Gastroesophageal sphincter (tissue), 4 donors: Measurements from ENCODE around the gene HCAR2. TPM values are rescaled to one million over a fixed set of nuclear protein-coding genes. Genes with fewer than 3 reads are reported as not detected.
"Not testable (repeated sequence)": the region's sequence is repeated elsewhere in the genome, so short reads cannot be mapped to it uniquely, and the experiment has no call there.

Experiments
- ATAC-seq: fragments of 150-250 bp; one replicate; pipeline ENCODE4 v1.9.1; 2016; ENCODE audit warnings: mild to moderate bottlenecking, moderate library complexity
- H3K27ac ChIP-seq, 4 donors: fragments of 200-600 bp; sonication (generic) in 3 of 4; 1 replicate in 3 of 4; 2 replicates in 1 of 4; pipeline ENCODE4 v1.5.1; 2016 to 2019
- H3K27me3 ChIP-seq: fragments of 200-600 bp; sonication (generic); one replicate; pipeline ENCODE4 v1.5.1; 2019
- H3K36me3 ChIP-seq, 2 donors: fragments of 200-600 bp; sonication (generic); one replicate each; pipeline ENCODE4 v1.5.1; 2019; ENCODE audit warnings: control low read depth in 1 of 2
- H3K4me1 ChIP-seq, 3 donors: fragments of 200-600 bp; sonication (generic); 1 replicate in 2 of 3; 2 replicates in 1 of 3; pipeline ENCODE4 v1.5.1; 2016 to 2019; ENCODE audit warnings: control low read depth in 2 of 3
- H3K4me3 ChIP-seq, 2 donors: fragments of 200-600 bp; sonication (generic); one replicate each; pipeline ENCODE4 v1.5.1; 2019; ENCODE audit warnings: mild to moderate bottlenecking in 1 of 2, moderate library complexity in 1 of 2
- H3K9me3 ChIP-seq, 3 donors: fragments of 200-600 bp; sonication (generic); one replicate each; pipeline ENCODE4 v1.5.1; 2017 to 2019; ENCODE audit warnings: control low read depth in 2 of 3
- CTCF ChIP-seq, 4 experiments: fragments of 200-600 bp in 2 of 4; fragments of 450-650 bp in 2 of 4; sonication (generic) in 1 of 4; IDR thresholded peaks; one replicate each; pipeline ENCODE4 v1.5.1; 2017 to 2019; ENCODE audit warnings: antibody characterized with exemption in 4 of 4, mild to moderate bottlenecking in 2 of 4, moderate library complexity in 2 of 4
- EP300 ChIP-seq: sonication (generic); formaldehyde crosslinking; IDR thresholded peaks from one replicate; pipeline ENCODE4 v1.6.1; 2017; ENCODE audit warnings: antibody characterized with exemption, mild to moderate bottlenecking
- POLR2A ChIP-seq, 2 donors: fragments of 450-650 bp; IDR thresholded peaks; one replicate each; pipeline ENCODE4 v1.6.1; 2017; ENCODE audit warnings: antibody characterized with exemption in 2 of 2, mild to moderate bottlenecking in 2 of 2, moderate library complexity in 1 of 2
- POLR2AphosphoS5 ChIP-seq: sonication (generic); formaldehyde crosslinking; IDR thresholded peaks from one replicate; pipeline ENCODE4 v1.6.1; 2017; ENCODE audit warnings: antibody characterized with exemption
- WGBS, 2 donors: methylation state at CpG; one replicate each; pipeline ENCODE4 v1.1.5; 2018; ENCODE audit warnings: low coverage in 1 of 2; 5-methylcytosine and 5-hydroxymethylcytosine counted together
- total RNA-seq, 4 donors: library from RNA; depleted of rRNA; stranded (reverse); fragments of >200 nt; gene quantifications; one replicate each; pipeline ENCODE4 v1.1.0, GENCODE V29; 2016

The HCAR2 gene
- total RNA-seq, 4 donors from 2014 or later, result 0.54 to 3.4 TPM; not detected in 2

GRCh38 chr12:122724641-122725243 is 21.6 kb upstream of the HCAR2 start:
- Histone ChIP-seq H3K27me3 (no peaks in the 10 kb centered on the region), H3K9me3 (no peaks in the 10 kb centered on the region), H3K27ac (no peak overlapping the region), H3K36me3 (no peaks in the 10 kb centered on the region), H3K4me3 (no peak overlapping the region), H3K4me1 (no peaks in the 10 kb centered on the region)
- TF ChIP-seq EP300 (no peak), POLR2A (IDR thresholded peaks at IDR 0.05) (no peak), POLR2AphosphoS5 (no peak), CTCF (IDR thresholded peaks at IDR 0.05) (no peak)
- WGBS, 2 donors, result 80 to 88% methylated on average over 4 to 9 of the region's 12 CpGs
- no peak for ATAC-seq

- Histone ChIP-seq H3K4me1 (no peaks in the 10 kb centered on the region), H3K4me3 (no peak overlapping the region), H3K27ac (no peak overlapping the region), H3K27me3 (peaks cover 12% of the 10 kb centered on the region), H3K36me3 (no peaks in the 10 kb centered on the region), H3K9me3 (no peaks in the 10 kb centered on the region)
- TF ChIP-seq POLR2A (IDR thresholded peaks at IDR 0.05), result no peak
- TF ChIP-seq CTCF (IDR thresholded peaks at IDR 0.05), result no peak
- TF ChIP-seq POLR2AphosphoS5, result no peak
- no peak for TF ChIP-seq EP300
- ATAC-seq, result no peak
- WGBS, 2 donors, result 33 to 67% methylated on average over 1 of the region's 1 CpG
These were observed 19.2 kb upstream of the HCAR2 start for GRCh38 chr12:122722387-122722786.

GRCh38 chr12:122721057-122721545 is 17.9 kb upstream of the HCAR2 start:
- no peaks in the 10 kb centered on the region for H3K36me3 ChIP-seq
- no peak overlapping the region for H3K27ac ChIP-seq
- H3K9me3 ChIP-seq, result no peaks in the 10 kb centered on the region
- ATAC-seq, result no peak
- 82 to 100% methylated on average over 2 to 11 of the region's 11 CpGs for WGBS, 2 donors
- no peak overlapping the region for H3K4me3 ChIP-seq
- no peak for TF ChIP-seq POLR2A (IDR thresholded peaks at IDR 0.05)
- no peak for TF ChIP-seq POLR2AphosphoS5
- TF ChIP-seq CTCF (IDR thresholded peaks at IDR 0.05), result no peak
- no peak for TF ChIP-seq EP300
- H3K4me1 ChIP-seq, result no peaks in the 10 kb centered on the region
- peaks cover 12% of the 10 kb centered on the region for H3K27me3 ChIP-seq

GRCh38 chr12:122716658-122717057 is 13.5 kb upstream of the HCAR2 start, which contains the start of gene HCAR3:
HCAR3 (minus strand) TSS chr12:122716811; CDS start chr12:122716737, 74 bp downstream.
- H3K9me3 ChIP-seq, ATAC-seq, H3K4me1 ChIP-seq, H3K27ac ChIP-seq, H3K36me3 ChIP-seq, H3K4me3 ChIP-seq: not testable (repeated sequence)
- 70% methylated on average over 2 of the region's 10 CpGs; no CpG with 5 or more reads in 1 of the 2 donors for WGBS, 2 donors
- H3K27me3 ChIP-seq, result peaks cover 12% of the 10 kb centered on the region

- not testable (repeated sequence) for H3K4me3 ChIP-seq, H3K27ac ChIP-seq, H3K36me3 ChIP-seq, H3K4me1 ChIP-seq, H3K9me3 ChIP-seq, ATAC-seq
- 51 to 82% methylated on average over 2 to 6 of the region's 6 CpGs for WGBS, 2 donors
- peaks cover 12% of the 10 kb centered on the region for H3K27me3 ChIP-seq
These were observed 12.1 kb upstream of the HCAR2 start for GRCh38 chr12:122715211-122715610.

DNA sequence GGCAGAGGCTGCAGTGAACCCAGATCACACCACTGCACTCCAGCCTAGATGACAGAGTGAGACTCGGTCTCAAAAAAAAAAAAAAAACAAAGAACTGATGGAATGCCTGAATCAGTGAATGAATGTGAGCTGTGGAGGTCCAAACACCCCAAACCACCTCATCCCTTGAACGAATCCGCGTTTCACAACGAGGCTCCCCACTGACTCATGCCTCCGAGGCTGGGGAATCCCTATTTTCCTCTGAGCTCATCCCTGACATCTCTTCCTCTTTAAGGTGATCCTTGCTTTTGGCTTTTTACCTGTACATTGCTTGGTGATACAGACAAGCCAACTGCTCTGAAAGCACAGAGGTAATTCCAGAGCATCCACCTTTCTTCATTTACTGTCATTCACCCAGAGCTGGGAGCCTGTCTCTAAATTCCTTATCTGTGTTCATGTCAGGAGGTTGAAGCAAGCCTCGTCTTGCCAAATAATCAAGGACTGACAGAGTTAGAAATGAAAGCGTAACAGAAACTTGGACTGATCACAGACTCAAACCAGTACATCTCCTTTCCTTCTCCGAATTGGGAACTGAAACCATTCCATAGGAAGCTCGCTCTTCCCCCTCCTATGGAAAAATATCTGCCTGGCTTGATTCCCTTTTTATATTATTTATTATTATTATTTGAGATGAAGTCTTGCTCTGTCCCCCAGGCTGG is 10.5 kb upstream of the HCAR2 start:
- not testable (repeated sequence) for H3K27ac ChIP-seq, H3K4me3 ChIP-seq, H3K36me3 ChIP-seq, H3K4me1 ChIP-seq, H3K27me3 ChIP-seq, ATAC-seq, H3K9me3 ChIP-seq
- 33% methylated on average over 4 of the region's 10 CpGs; no CpG with 5 or more reads in 1 of the 2 donors for WGBS, 2 donors

- not testable (repeated sequence) for ATAC-seq, H3K4me1 ChIP-seq, H3K4me3 ChIP-seq, H3K36me3 ChIP-seq, H3K27ac ChIP-seq, H3K9me3 ChIP-seq, H3K27me3 ChIP-seq
- WGBS, 2 donors, result 67% methylated on average over 1 of the region's 1 CpG; no CpG with 5 or more reads in 1 of the 2 donors
These were observed 8.1 kb upstream of the HCAR2 start for GRCh38 chr12:122711266-122711665.

DNA sequence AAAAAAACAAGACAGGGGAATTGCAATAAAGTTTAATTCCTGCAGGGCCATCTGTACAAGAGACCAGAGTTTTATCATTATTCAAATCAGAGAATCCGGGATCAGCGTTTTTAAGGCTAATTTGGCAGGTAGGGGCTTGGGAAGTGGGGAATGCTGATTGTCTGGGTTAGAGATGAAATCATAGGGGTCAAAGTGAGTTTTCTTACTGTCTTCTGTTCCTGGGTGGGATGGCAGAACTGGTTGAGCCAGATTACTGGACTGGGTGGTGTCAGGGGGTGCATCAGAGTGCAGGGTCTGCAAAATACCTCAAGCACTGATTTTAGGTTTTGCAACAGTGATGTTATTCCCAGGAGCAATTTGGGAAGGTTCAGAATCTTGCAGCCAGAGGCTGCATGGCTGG is 7.2 kb upstream of the HCAR2 start:
- not testable (repeated sequence) for H3K36me3 ChIP-seq, H3K27ac ChIP-seq, ATAC-seq, H3K4me1 ChIP-seq, H3K27me3 ChIP-seq, H3K4me3 ChIP-seq, H3K9me3 ChIP-seq
- WGBS, 2 donors, result 71 to 85% methylated on average over 2 of the region's 2 CpGs

- H3K4me3 ChIP-seq, H3K9me3 ChIP-seq, H3K27ac ChIP-seq, H3K36me3 ChIP-seq, ATAC-seq, H3K4me1 ChIP-seq, H3K27me3 ChIP-seq: not testable (repeated sequence)
- WGBS, 2 donors, result no CpG with 5 or more reads among the region's 3 CpGs
These were observed 6.1 kb upstream of the HCAR2 start for GRCh38 chr12:122709287-122709686.

DNA sequence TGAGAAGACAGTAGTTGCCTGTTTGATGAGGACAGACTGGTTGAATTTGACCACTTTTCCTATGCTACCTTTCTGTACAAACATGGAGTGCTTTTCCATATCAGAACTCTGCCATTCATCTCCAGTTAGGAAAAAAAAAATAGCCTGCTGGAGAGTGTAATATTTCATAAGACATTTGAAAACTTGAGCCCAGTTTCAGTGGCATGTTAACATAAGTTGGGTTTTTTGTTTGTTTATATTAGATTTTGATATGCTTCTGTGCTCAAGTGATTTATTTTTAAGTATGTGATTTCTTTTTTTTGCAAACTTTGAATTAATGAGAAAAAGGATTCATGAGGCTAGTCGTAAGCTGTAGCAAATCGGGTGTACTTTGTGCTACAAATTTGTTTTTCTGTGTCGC is 684 bp upstream of the HCAR2 start:
- not testable (repeated sequence) for H3K27me3 ChIP-seq, H3K4me1 ChIP-seq, H3K4me3 ChIP-seq, H3K27ac ChIP-seq, ATAC-seq, H3K36me3 ChIP-seq, H3K9me3 ChIP-seq
- 58 to 72% methylated on average over 2 of the region's 3 CpGs for WGBS, 2 donors
